ENCODE results near the gene AP3B1. TPM values are rescaled to one million over a fixed set of nuclear protein-coding genes. Genes with fewer than 3 reads are reported as not detected.

The AP3B1 gene
- total and polyA plus RNA-seq, 4 donors: 24.7 to 46.4 (median 35.9) TPM

DNA sequence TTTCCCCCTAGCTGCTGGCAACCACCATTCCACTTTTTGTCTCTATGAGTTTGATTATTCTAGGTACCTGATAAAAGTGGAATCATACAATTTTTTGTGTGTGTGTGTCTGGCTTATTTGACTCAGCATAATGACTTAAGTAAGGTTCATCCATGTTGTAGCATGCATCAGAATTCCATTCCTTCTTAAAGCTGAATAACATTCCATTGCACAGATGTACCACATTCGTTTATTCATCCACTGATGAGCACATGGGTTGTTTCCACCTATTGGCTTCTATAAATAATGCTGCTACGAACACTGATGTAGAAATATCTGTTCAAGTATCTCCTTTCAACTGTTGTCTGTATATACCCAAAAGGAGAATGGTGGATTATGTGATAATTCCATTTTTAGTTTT lies 33.7 kb downstream of the AP3B1 start:
- Histone ChIP-seq H3K36me3 (ENCODE audit: control insufficient read depth, insufficient read depth, low read length) (no peaks in the 10 kb centered on the region), H3K4me1 (ENCODE audit: control insufficient read depth, insufficient read depth, low read length) (no peaks in the 10 kb centered on the region), H3K27me3 (ENCODE audit: control insufficient read depth, insufficient read depth, low read length) (no peaks in the 10 kb centered on the region), H3K9me3 (ENCODE audit: control insufficient read depth, insufficient read depth, low read length) (no peaks in the 10 kb centered on the region), H3K27ac (ENCODE audit: low read depth, low read length) (no peak overlapping the region), H3K4me3 (ENCODE audit: low read depth, low read length) (no peak overlapping the region)
- DNase-seq (ENCODE audit: low read depth in 4 of 6, low spot score in 6 of 6): no peak
- WGBS (ENCODE audit: insufficient coverage): no CpG with 5 or more reads among the region's 2 CpGs

DNA sequence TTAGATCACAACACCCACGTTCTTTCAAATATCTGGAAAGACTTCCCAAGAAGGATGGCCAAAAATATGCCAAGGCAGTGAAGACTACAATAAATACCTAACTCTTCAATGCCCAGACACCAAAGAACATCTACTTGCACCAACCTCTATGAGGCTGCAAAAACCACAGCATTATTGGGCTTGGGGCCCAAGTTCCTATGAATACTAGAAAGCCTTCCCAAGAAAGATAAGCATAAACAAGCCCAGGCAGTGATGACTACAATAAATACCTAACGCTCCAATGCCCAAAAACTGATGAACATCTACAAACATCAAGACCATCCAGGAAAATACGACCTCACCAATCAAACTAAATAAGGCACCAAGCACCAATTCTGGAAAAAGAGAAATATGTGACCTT lies 41.3 kb downstream of the AP3B1 start:
- DNase-seq (ENCODE audit: low read depth in 4 of 6, low spot score in 6 of 6): no peak
- no peak overlapping the region for H3K4me3 ChIP-seq (ENCODE audit: low read depth, low read length)
- H3K27me3 ChIP-seq (ENCODE audit: control insufficient read depth, insufficient read depth, low read length): no peaks in the 10 kb centered on the region
- WGBS (ENCODE audit: insufficient coverage): 100% methylated on average over 1 of the region's 3 CpGs
- H3K27ac ChIP-seq (ENCODE audit: low read depth, low read length): no peak overlapping the region
- H3K9me3 ChIP-seq (ENCODE audit: control insufficient read depth, insufficient read depth, low read length): no peaks in the 10 kb centered on the region
- no peaks in the 10 kb centered on the region for H3K36me3 ChIP-seq (ENCODE audit: control insufficient read depth, insufficient read depth, low read length)
- no peaks in the 10 kb centered on the region for H3K4me1 ChIP-seq (ENCODE audit: control insufficient read depth, insufficient read depth, low read length)

DNA sequence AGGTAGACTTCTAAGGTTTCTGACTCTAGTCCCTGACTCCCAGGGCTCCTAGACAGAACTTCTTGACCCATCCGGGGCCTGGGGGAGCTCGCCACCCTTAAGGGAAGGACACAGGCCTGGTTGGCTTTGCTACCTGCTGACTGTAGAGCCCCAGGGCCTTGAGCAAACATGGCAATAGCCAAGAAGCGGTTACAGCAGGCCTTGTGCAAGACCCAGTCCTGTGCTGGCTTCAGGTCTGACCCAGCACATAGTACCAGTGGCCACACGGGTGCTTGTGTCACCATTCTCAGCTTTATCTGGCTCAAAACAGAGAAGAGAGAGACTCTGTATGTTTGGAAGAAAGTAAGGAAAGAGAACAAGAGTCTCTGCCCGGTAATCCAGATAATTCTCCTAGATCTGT lies 41.8 kb downstream of the AP3B1 start:
- WGBS (ENCODE audit: insufficient coverage): 100% methylated on average over 4 of the region's 5 CpGs
- Histone ChIP-seq H3K36me3 (ENCODE audit: control insufficient read depth, insufficient read depth, low read length) (no peaks in the 10 kb centered on the region), H3K9me3 (ENCODE audit: control insufficient read depth, insufficient read depth, low read length) (no peaks in the 10 kb centered on the region), H3K4me3 (ENCODE audit: low read depth, low read length) (no peak overlapping the region), H3K27ac (ENCODE audit: low read depth, low read length) (no peak overlapping the region), H3K27me3 (ENCODE audit: control insufficient read depth, insufficient read depth, low read length) (no peaks in the 10 kb centered on the region), H3K4me1 (ENCODE audit: control insufficient read depth, insufficient read depth, low read length) (no peaks in the 10 kb centered on the region)
- no peak for DNase-seq (ENCODE audit: low read depth in 4 of 6, low spot score in 6 of 6)

DNA sequence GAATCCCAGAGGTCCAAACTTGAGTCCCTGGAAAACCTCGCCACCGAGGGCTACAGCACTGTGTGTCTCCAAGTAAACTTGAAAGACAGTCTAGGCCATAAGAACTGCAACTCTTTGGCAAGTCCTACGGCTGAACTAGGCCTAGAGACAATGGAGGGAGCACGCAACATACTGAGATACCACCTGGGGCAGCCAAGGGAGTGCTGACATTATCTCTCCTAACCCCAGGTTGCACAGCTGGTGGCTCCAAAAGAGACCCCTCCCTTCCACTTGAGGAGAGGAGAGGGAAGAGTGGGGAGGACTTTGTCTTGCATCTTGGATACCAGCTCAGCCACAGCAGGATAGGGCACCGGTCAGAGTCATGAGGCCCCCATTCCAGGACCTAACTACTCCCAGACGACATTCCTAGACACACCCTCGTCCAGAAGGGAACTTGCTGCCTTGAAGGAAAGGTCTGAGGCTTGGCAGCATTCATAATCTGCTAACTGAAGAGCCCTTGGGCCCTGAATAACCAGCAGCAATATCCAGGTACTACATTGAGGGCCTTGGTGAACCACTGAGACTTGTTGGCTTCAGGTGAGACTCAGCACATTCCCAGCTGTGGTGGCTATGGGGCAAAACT lies 42.7 kb downstream of the AP3B1 start:
- no peaks in the 10 kb centered on the region for H3K36me3 ChIP-seq (ENCODE audit: control insufficient read depth, insufficient read depth, low read length)
- H3K9me3 ChIP-seq (ENCODE audit: control insufficient read depth, insufficient read depth, low read length): no peaks in the 10 kb centered on the region
- H3K27ac ChIP-seq (ENCODE audit: low read depth, low read length): no peak overlapping the region
- no peaks in the 10 kb centered on the region for H3K27me3 ChIP-seq (ENCODE audit: control insufficient read depth, insufficient read depth, low read length)
- no peak for DNase-seq (ENCODE audit: low read depth in 4 of 6, low spot score in 6 of 6)
- H3K4me3 ChIP-seq (ENCODE audit: low read depth, low read length): no peak overlapping the region
- 96% methylated on average over 6 of the region's 7 CpGs for WGBS (ENCODE audit: insufficient coverage)
- H3K4me1 ChIP-seq (ENCODE audit: control insufficient read depth, insufficient read depth, low read length): no peaks in the 10 kb centered on the region

DNA sequence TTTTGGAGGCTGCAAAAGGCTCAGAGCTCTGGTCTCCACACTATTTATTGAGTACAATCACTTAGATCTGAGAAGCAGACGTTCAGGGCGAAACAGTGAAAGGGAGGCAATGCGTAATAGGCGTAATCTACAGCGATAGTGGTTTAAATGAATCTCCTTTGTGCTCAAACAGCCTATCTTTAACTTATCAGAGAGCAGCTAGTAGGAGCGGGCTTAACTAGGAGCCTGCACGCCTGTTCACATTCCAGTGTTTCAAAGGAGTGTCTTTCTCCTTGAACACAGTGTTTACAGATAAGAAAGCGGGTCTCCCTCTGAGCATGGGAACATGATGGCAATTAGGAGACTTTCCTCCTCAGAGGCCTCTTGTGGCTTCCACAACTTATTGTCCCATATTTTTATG lies 49.4 kb downstream of the AP3B1 start:
- WGBS (ENCODE audit: insufficient coverage): 95% methylated on average over 6 of the region's 8 CpGs
- DNase-seq (ENCODE audit: low read depth in 4 of 6, low spot score in 6 of 6): no peak
- H3K9me3 ChIP-seq (ENCODE audit: control insufficient read depth, insufficient read depth, low read length): no peaks in the 10 kb centered on the region
- no peaks in the 10 kb centered on the region for H3K36me3 ChIP-seq (ENCODE audit: control insufficient read depth, insufficient read depth, low read length)
- no peaks in the 10 kb centered on the region for H3K4me1 ChIP-seq (ENCODE audit: control insufficient read depth, insufficient read depth, low read length)
- H3K27me3 ChIP-seq (ENCODE audit: control insufficient read depth, insufficient read depth, low read length): no peaks in the 10 kb centered on the region
- H3K27ac ChIP-seq (ENCODE audit: low read depth, low read length): no peak overlapping the region
- H3K4me3 ChIP-seq (ENCODE audit: low read depth, low read length): no peak overlapping the region

DNA sequence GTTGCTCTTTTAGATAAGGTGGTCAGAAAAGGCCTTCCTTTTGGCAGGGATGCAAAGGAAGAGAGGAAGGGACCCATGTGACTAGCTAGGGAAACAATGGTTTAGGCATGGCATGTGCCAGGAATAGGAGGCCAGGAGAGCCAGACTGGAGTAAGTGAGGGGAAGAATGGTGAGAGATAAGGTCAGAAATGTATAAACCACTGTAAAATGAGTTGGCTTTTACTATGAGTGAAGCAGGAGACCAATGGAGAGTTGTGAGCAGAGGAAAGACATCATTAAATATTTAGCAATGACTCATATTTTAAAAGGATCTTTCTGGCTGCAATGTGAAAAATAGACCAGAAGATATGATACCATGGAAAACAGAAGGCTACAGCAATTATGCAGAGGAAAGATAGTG lies 50.9 kb downstream of the AP3B1 start:
- H3K4me1 ChIP-seq (ENCODE audit: control insufficient read depth, insufficient read depth, low read length): no peaks in the 10 kb centered on the region
- no peaks in the 10 kb centered on the region for H3K36me3 ChIP-seq (ENCODE audit: control insufficient read depth, insufficient read depth, low read length)
- no peak overlapping the region for H3K4me3 ChIP-seq (ENCODE audit: low read depth, low read length)
- no peak overlapping the region for H3K27ac ChIP-seq (ENCODE audit: low read depth, low read length)
- no peaks in the 10 kb centered on the region for H3K9me3 ChIP-seq (ENCODE audit: control insufficient read depth, insufficient read depth, low read length)
- no peaks in the 10 kb centered on the region for H3K27me3 ChIP-seq (ENCODE audit: control insufficient read depth, insufficient read depth, low read length)
- DNase-seq (ENCODE audit: low read depth in 4 of 6, low spot score in 6 of 6): no peak

DNA sequence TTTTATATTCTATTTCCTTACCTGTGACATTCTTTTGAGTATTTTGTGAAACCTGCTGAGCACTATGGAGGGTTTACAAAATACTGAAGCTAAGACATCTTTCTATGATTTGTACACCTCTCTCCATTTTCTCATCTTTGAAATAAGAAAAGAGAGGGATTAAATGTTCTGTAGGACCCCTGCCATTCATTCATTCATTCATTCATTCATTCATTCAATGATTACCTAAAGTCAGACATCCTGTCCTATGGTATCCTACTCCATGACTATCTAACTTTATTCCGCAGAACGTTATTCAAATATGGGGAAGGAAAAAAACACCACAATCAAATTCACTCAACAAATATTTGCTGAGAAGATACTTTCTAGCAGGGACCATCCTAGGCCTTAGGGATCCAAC lies 51.4 kb downstream of the AP3B1 start:
- H3K36me3 ChIP-seq (ENCODE audit: control insufficient read depth, insufficient read depth, low read length): no peaks in the 10 kb centered on the region
- WGBS (ENCODE audit: insufficient coverage): 100% methylated on average over 2 of the region's 2 CpGs
- no peak for DNase-seq (ENCODE audit: low read depth in 4 of 6, low spot score in 6 of 6)
- H3K4me3 ChIP-seq (ENCODE audit: low read depth, low read length): no peak overlapping the region
- H3K27ac ChIP-seq (ENCODE audit: low read depth, low read length): no peak overlapping the region
- H3K27me3 ChIP-seq (ENCODE audit: control insufficient read depth, insufficient read depth, low read length): no peaks in the 10 kb centered on the region
- no peaks in the 10 kb centered on the region for H3K9me3 ChIP-seq (ENCODE audit: control insufficient read depth, insufficient read depth, low read length)
- no peaks in the 10 kb centered on the region for H3K4me1 ChIP-seq (ENCODE audit: control insufficient read depth, insufficient read depth, low read length)

DNA sequence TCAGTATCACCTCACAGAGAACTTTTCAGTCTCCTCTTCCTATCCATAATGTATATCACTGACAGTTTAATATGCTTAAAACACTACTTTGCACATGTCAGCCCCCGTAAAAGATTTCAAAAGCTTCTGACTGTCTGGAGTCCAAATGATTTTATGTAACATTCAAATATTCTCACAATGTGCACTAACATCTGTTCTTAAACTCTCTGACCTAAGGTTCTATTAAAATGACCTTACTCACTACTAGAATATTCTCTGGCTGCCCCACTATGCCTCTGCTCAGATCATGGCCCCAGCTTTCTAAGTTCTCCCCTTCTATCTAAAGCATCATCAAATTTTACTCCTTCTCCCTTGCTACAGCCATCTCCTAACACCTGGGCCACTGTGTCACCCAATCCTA lies 52.5 kb downstream of the AP3B1 start:
- no peaks in the 10 kb centered on the region for H3K4me1 ChIP-seq (ENCODE audit: control insufficient read depth, insufficient read depth, low read length)
- H3K4me3 ChIP-seq (ENCODE audit: low read depth, low read length): no peak overlapping the region
- no peaks in the 10 kb centered on the region for H3K9me3 ChIP-seq (ENCODE audit: control insufficient read depth, insufficient read depth, low read length)
- peaks cover 2% of the 10 kb centered on the region for H3K36me3 ChIP-seq (ENCODE audit: control insufficient read depth, insufficient read depth, low read length)
- 100% methylated on average over 1 of the region's 1 CpG for WGBS (ENCODE audit: insufficient coverage)
- H3K27ac ChIP-seq (ENCODE audit: low read depth, low read length): no peak overlapping the region
- no peaks in the 10 kb centered on the region for H3K27me3 ChIP-seq (ENCODE audit: control insufficient read depth, insufficient read depth, low read length)
- no peak for DNase-seq (ENCODE audit: low read depth in 4 of 6, low spot score in 6 of 6)

DNA sequence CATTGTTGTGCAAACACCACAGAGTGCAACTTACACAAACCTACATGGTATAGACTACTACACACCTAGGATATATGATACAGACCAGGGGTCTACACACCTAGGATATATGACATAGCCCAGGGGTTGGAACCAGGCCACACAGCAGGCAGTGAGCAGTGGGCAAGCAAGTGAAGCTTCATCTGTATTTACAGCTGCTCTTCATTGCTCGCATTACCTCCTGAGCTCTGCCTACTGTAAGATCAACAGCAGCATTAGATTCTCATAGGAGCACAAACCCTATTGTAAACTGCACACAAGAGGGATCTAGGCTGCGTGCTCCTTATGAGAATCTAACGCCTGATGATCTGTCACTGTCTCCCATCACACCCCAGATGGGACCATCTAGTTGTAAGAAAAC lies 56.6 kb downstream of the AP3B1 start:
- no peaks in the 10 kb centered on the region for H3K27me3 ChIP-seq (ENCODE audit: control insufficient read depth, insufficient read depth, low read length)
- no peak overlapping the region for H3K4me3 ChIP-seq (ENCODE audit: low read depth, low read length)
- no peak overlapping the region for H3K27ac ChIP-seq (ENCODE audit: low read depth, low read length)
- 100% methylated on average over 1 of the region's 3 CpGs for WGBS (ENCODE audit: insufficient coverage)
- H3K36me3 ChIP-seq (ENCODE audit: control insufficient read depth, insufficient read depth, low read length): peaks cover 2% of the 10 kb centered on the region
- DNase-seq (ENCODE audit: low read depth in 4 of 6, low spot score in 6 of 6): no peak
- H3K4me1 ChIP-seq (ENCODE audit: control insufficient read depth, insufficient read depth, low read length): no peaks in the 10 kb centered on the region
- H3K9me3 ChIP-seq (ENCODE audit: control insufficient read depth, insufficient read depth, low read length): no peaks in the 10 kb centered on the region

DNA sequence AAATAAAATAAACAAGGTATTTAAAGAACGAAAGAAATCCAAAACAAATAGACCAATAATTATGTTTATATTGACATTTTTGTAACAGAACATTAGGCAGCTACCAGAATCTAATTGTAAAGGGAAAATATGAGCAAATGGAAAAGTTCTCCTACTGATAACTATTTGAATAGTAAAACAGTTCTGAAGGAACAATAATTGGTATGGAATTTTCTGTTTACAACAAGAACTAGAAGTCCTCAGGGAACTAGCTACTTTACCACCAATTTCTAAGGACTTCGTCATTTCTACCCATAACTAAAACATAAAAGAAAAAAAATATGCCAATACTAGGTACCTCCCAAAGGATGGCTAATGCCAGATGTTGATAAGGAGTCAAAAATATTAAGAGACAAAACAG lies 58.5 kb downstream of the AP3B1 start:
- peaks cover 2% of the 10 kb centered on the region for H3K36me3 ChIP-seq (ENCODE audit: control insufficient read depth, insufficient read depth, low read length)
- H3K4me1 ChIP-seq (ENCODE audit: control insufficient read depth, insufficient read depth, low read length): no peaks in the 10 kb centered on the region
- H3K27ac ChIP-seq (ENCODE audit: low read depth, low read length): no peak overlapping the region
- DNase-seq (ENCODE audit: low read depth in 4 of 6, low spot score in 6 of 6): no peak
- H3K4me3 ChIP-seq (ENCODE audit: low read depth, low read length): no peak overlapping the region
- H3K9me3 ChIP-seq (ENCODE audit: control insufficient read depth, insufficient read depth, low read length): no peaks in the 10 kb centered on the region
- no peaks in the 10 kb centered on the region for H3K27me3 ChIP-seq (ENCODE audit: control insufficient read depth, insufficient read depth, low read length)
- WGBS (ENCODE audit: insufficient coverage): no CpG with 5 or more reads among the region's 2 CpGs

Measured in spinal cord (tissue), 10 donors.